Astrocyte of the spinal cord (primary cell): Measurements from ENCODE around the gene MSANTD1.

ENCODE experiments used
- DNase-seq: peaks from one replicate; pipeline ENCODE4 v3.0.0; 2011; ENCODE audit warnings: low read depth, low spot score
- H3K4me3 ChIP-seq: 2 replicates; pipeline ENCODE4 v1.5.1; 2011; ENCODE audit warnings: low read depth, mild to moderate bottlenecking, low read length, moderate library complexity
- CTCF ChIP-seq: IDR thresholded peaks from 2 replicates; pipeline ENCODE4 v1.5.1; 2012; ENCODE audit warnings: low read depth, mild to moderate bottlenecking, low read length, inconsistent platforms
- in situ Hi-C: cut with HindIII; loops from 2 replicates; pipeline ENCODE4 v1.10.0; 2017; ENCODE audit warnings: low sequenced_read_pairs

MSANTD1 gene

GRCh38 chr4:3263053-3263875 is 14.3 kb downstream of the MSANTD1 start:
- DNase-seq, result no peak
- in situ Hi-C loops, result no loop called here
- TF ChIP-seq CTCF, result no peak
- no peak overlapping the region for H3K4me3 ChIP-seq

- DNase-seq, result no peak
- no peak for TF ChIP-seq CTCF
- H3K4me3 ChIP-seq, result no peak overlapping the region
- in situ Hi-C loops, result no loop called here
Observed at GRCh38 chr4:3263876-3264193, 14.9 kb downstream of the MSANTD1 start.

GRCh38 chr4:3266076-3266475 is 17.1 kb downstream of the MSANTD1 start:
- no peak for DNase-seq
- no peak for TF ChIP-seq CTCF
- in situ Hi-C loops, result no loop called here
- H3K4me3 ChIP-seq, result no peak overlapping the region

GRCh38 chr4:3267576-3268394 is 18.8 kb downstream of the MSANTD1 start:
- in situ Hi-C loops, result no loop called here
- DNase-seq, result no peak
- TF ChIP-seq CTCF, result no peak
- no peak overlapping the region for H3K4me3 ChIP-seq

- no peak overlapping the region for H3K4me3 ChIP-seq
- in situ Hi-C loops, result no loop called here
- no peak for TF ChIP-seq CTCF
- DNase-seq, result no peak
Observed at GRCh38 chr4:3268395-3269104, 19.6 kb downstream of the MSANTD1 start.

GRCh38 chr4:3269105-3269927 is 20.4 kb downstream of the MSANTD1 start:
- DNase-seq, result no peak
- no peak for TF ChIP-seq CTCF
- H3K4me3 ChIP-seq, result no peak overlapping the region
- in situ Hi-C loops, result no loop called here
